GM18502 (cell line): ENCODE data around the gene TPI1.

ENCODE experiments used
- ATAC-seq: cut with Tn5 transposase; IDR thresholded peaks from one replicate; pipeline ENCODE4 v1.9.1; 2021; ENCODE audit warnings: mild to moderate bottlenecking; ENCODE audit not compliant: unreplicated experiment, poor library complexity

The TPI1 gene

GRCh38 chr12:6867413-6868210 lies at the start of gene TPI1:
Gene TPI1, plus strand, starts transcription at chr12:6867531. Its CDS starts 36 bp downstream, at chr12:6867567.
- ATAC-seq: peak; percentile 50

GRCh38 chr12:6817662-6818157 lies 49.6 kb upstream of the TPI1 start:
- ATAC-seq: no peak

GRCh38 chr12:6818222-6818621 lies 49.1 kb upstream of the TPI1 start:
- no peak for ATAC-seq

GRCh38 chr12:6818645-6819044 lies 48.7 kb upstream of the TPI1 start:
- ATAC-seq: no peak

GRCh38 chr12:6819106-6820030 lies 48.0 kb upstream of the TPI1 start:
- ATAC-seq: no peak

- ATAC-seq: no peak
These were observed 47.2 kb upstream of the TPI1 start for GRCh38 chr12:6820166-6820565.

GRCh38 chr12:6821591-6822425 lies 45.5 kb upstream of the TPI1 start, which contains the start of gene GPR162:
Gene GPR162, plus strand, starts transcription at chr12:6821821. Its CDS starts 2,078 bp downstream, at chr12:6823899.
- no peak for ATAC-seq

GRCh38 chr12:6822426-6823135 lies 44.8 kb upstream of the TPI1 start:
- no peak for ATAC-seq

GRCh38 chr12:6823182-6824084 lies 43.9 kb upstream of the TPI1 start:
- ATAC-seq: no peak

- ATAC-seq: no peak
These were observed 43.1 kb upstream of the TPI1 start for GRCh38 chr12:6824085-6824775.

- ATAC-seq: no peak
These were observed 42.4 kb upstream of the TPI1 start for GRCh38 chr12:6824901-6825381.

- peak; percentile 54 for ATAC-seq
These were observed 41.8 kb upstream of the TPI1 start for GRCh38 chr12:6825398-6826124.

GRCh38 chr12:6826125-6826733 lies 41.1 kb upstream of the TPI1 start:
- no peak for ATAC-seq

- no peak for ATAC-seq
These were observed 40.4 kb upstream of the TPI1 start for GRCh38 chr12:6826734-6827436.

- ATAC-seq: no peak
These were observed 39.9 kb upstream of the TPI1 start for GRCh38 chr12:6827437-6827911.
